ENCODE results near the gene TULP4.

The TULP4 gene

GRCh38 chr6:158476389-158476788, 164.1 kb downstream of the TULP4 start:
- no peak for TF ChIP-seq REST (IDR thresholded peaks at IDR 0.05; ENCODE audit: low read depth)
- TF ChIP-seq TEAD4 (IDR thresholded peaks at IDR 0.05) = no peak
- no peak for TF ChIP-seq EP300 (IDR thresholded peaks at IDR 0.05; ENCODE audit: borderline replicate concordance)
- TF ChIP-seq RAD21 (IDR thresholded peaks at IDR 0.05; ENCODE audit: low read depth) = no peak
- TF ChIP-seq, protein P1, sequence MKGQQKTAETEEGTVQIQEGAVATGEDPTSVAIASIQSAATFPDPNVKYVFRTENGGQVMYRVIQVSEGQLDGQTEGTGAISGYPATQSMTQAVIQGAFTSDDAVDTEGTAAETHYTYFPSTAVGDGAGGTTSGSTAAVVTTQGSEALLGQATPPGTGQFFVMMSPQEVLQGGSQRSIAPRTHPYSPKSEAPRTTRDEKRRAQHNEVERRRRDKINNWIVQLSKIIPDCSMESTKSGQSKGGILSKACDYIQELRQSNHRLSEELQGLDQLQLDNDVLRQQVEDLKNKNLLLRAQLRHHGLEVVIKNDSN (IDR thresholded peaks at IDR 0.05) = no peak
- TF ChIP-seq MAX (IDR thresholded peaks at IDR 0.05) = no peak
- no peak for TF ChIP-seq YY1 (IDR thresholded peaks at IDR 0.05; ENCODE audit: low read depth)
- no peak for TF ChIP-seq FOXM1 (IDR thresholded peaks at IDR 0.05; ENCODE audit: borderline replicate concordance, low read depth)

GRCh38 chr6:158480989-158481388, 168.7 kb downstream of the TULP4 start:
- TF ChIP-seq NFIC (IDR thresholded peaks at IDR 0.05) = no peak
- TF ChIP-seq EP300 (IDR thresholded peaks at IDR 0.05; ENCODE audit: borderline replicate concordance) = no peak
- TF ChIP-seq EGR1 (IDR thresholded peaks at IDR 0.05) = no peak
- no peak for TF ChIP-seq TAF1 (IDR thresholded peaks at IDR 0.05; ENCODE audit: low read depth)
- no peak for TF ChIP-seq YY1 (IDR thresholded peaks at IDR 0.05; ENCODE audit: low read depth)
- no peak for TF ChIP-seq RAD21 (IDR thresholded peaks at IDR 0.05; ENCODE audit: low read depth)
- TF ChIP-seq MAX (IDR thresholded peaks at IDR 0.05) = no peak
- TF ChIP-seq REST (IDR thresholded peaks at IDR 0.05; ENCODE audit: low read depth) = no peak
- TF ChIP-seq ZBTB7A (IDR thresholded peaks at IDR 0.05; ENCODE audit: low read depth) = no peak
- TF ChIP-seq FOXM1 (IDR thresholded peaks at IDR 0.05; ENCODE audit: borderline replicate concordance, low read depth) = no peak
- TF ChIP-seq CEBPB (IDR thresholded peaks at IDR 0.05) = no peak

DNA sequence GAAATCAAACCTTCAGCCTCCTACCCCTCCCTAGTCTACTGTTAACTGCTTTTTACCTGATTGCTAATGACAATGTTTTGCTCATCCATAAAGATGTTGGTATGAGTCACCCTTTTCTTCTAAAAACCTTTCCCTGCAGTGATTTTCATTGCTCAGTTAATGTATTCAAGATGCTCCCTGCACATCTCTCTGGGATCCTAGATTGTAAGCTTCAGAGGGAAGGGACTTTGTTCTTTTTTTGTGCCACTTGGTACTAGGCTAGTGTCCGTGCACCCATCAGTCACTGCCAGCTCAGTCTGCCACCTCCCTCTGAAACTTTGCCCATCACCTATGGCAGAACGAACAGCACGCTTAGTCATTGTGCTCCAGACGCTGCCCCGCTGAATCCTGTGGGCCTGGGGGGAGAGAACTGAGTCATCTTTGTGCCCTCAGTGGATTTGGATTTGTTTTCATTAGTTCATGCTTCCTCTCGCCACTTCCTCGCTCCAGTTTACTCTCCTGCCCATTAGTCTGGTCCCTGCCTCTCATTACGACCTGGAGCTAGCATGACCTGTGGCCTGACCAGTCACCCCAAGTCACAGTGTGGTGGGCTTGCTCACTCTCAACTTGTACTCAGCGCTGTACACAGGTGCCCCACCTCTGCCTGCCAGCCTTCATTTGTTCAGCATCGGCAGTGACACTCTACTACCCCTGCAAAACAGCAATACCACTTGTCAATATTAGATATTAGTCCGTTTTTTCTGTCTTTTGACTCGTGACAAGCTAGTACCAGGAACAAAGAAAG, 169.6 kb downstream of the TULP4 start:
- no peak for TF ChIP-seq EGR1 (IDR thresholded peaks at IDR 0.05)
- no peak for TF ChIP-seq CREB1 (IDR thresholded peaks at IDR 0.05; ENCODE audit: low read depth)
- no peak for TF ChIP-seq REST (IDR thresholded peaks at IDR 0.05; ENCODE audit: low read depth)
- no peak for TF ChIP-seq RAD21 (IDR thresholded peaks at IDR 0.05; ENCODE audit: low read depth)
- TF ChIP-seq, protein P1 (IDR thresholded peaks at IDR 0.05) = no peak
- TF ChIP-seq ZBTB7A (IDR thresholded peaks at IDR 0.05; ENCODE audit: low read depth) = no peak
- no peak for TF ChIP-seq TCF12 (IDR thresholded peaks at IDR 0.05; ENCODE audit: low read depth)
- no peak for TF ChIP-seq YY1 (IDR thresholded peaks at IDR 0.05; ENCODE audit: low read depth)
- TF ChIP-seq NFIC (IDR thresholded peaks at IDR 0.05) = no peak
- no peak for TF ChIP-seq EP300 (IDR thresholded peaks at IDR 0.05; ENCODE audit: borderline replicate concordance)
- no peak for TF ChIP-seq MAX (IDR thresholded peaks at IDR 0.05)
- no peak for TF ChIP-seq FOXM1 (IDR thresholded peaks at IDR 0.05; ENCODE audit: borderline replicate concordance, low read depth)
- TF ChIP-seq CEBPB (IDR thresholded peaks at IDR 0.05) = no peak
- no peak for TF ChIP-seq TAF1 (IDR thresholded peaks at IDR 0.05; ENCODE audit: low read depth)
- TF ChIP-seq TEAD4 (IDR thresholded peaks at IDR 0.05) = no peak

- TF ChIP-seq CEBPB (IDR thresholded peaks at IDR 0.05) = no peak
- TF ChIP-seq, protein P1 (IDR thresholded peaks at IDR 0.05) = no peak
- TF ChIP-seq ZBTB7A (IDR thresholded peaks at IDR 0.05; ENCODE audit: low read depth) = no peak
- no peak for TF ChIP-seq CREB1 (IDR thresholded peaks at IDR 0.05; ENCODE audit: low read depth)
- no peak for TF ChIP-seq TCF12 (IDR thresholded peaks at IDR 0.05; ENCODE audit: low read depth)
- TF ChIP-seq YY1 (IDR thresholded peaks at IDR 0.05; ENCODE audit: low read depth) = no peak
- no peak for TF ChIP-seq MAX (IDR thresholded peaks at IDR 0.05)
- no peak for TF ChIP-seq EGR1 (IDR thresholded peaks at IDR 0.05)
- TF ChIP-seq FOXM1 (IDR thresholded peaks at IDR 0.05; ENCODE audit: borderline replicate concordance, low read depth) = no peak
- TF ChIP-seq EP300 (IDR thresholded peaks at IDR 0.05; ENCODE audit: borderline replicate concordance) = no peak
- no peak for TF ChIP-seq REST (IDR thresholded peaks at IDR 0.05; ENCODE audit: low read depth)
- no peak for TF ChIP-seq NFIC (IDR thresholded peaks at IDR 0.05)
- no peak for TF ChIP-seq RAD21 (IDR thresholded peaks at IDR 0.05; ENCODE audit: low read depth)
- TF ChIP-seq TEAD4 (IDR thresholded peaks at IDR 0.05) = no peak
- TF ChIP-seq TAF1 (IDR thresholded peaks at IDR 0.05; ENCODE audit: low read depth) = no peak
Observed at GRCh38 chr6:158485431-158485830, 173.2 kb downstream of the TULP4 start.
